Measurements from ENCODE around the gene HUWE1. TPM values are rescaled to one million over a fixed set of nuclear protein-coding genes. Genes with fewer than 3 reads are reported as not detected.
A peak's percentile ranks its signal among the peaks of the same experiment; 100 is the strongest.

Gene HUWE1
- total RNA-seq, 3 donors from 2014 or later, result 136 to 200 (median 152) TPM

- ATAC-seq, result no peak
- intact Hi-C loops (cut with DNase I, micrococcal nuclease), result no loop called here
- Histone ChIP-seq H3K4me3 (no peak overlapping the region), H3K4me1 (ENCODE audit: low read depth) (no peaks in the 10 kb centered on the region), H3K9me3 (no peaks in the 10 kb centered on the region), H3K36me3 (ENCODE audit: low read depth) (no peaks in the 10 kb centered on the region)
- DNase-seq, result no peak
- TF ChIP-seq, protein P1, sequence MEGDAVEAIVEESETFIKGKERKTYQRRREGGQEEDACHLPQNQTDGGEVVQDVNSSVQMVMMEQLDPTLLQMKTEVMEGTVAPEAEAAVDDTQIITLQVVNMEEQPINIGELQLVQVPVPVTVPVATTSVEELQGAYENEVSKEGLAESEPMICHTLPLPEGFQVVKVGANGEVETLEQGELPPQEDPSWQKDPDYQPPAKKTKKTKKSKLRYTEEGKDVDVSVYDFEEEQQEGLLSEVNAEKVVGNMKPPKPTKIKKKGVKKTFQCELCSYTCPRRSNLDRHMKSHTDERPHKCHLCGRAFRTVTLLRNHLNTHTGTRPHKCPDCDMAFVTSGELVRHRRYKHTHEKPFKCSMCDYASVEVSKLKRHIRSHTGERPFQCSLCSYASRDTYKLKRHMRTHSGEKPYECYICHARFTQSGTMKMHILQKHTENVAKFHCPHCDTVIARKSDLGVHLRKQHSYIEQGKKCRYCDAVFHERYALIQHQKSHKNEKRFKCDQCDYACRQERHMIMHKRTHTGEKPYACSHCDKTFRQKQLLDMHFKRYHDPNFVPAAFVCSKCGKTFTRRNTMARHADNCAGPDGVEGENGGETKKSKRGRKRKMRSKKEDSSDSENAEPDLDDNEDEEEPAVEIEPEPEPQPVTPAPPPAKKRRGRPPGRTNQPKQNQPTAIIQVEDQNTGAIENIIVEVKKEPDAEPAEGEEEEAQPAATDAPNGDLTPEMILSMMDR (IDR thresholded peaks at IDR 0.05), result no peak
Measured at GRCh38 chrX:53704294-53704693, 17.8 kb upstream of the HUWE1 start.

DNA sequence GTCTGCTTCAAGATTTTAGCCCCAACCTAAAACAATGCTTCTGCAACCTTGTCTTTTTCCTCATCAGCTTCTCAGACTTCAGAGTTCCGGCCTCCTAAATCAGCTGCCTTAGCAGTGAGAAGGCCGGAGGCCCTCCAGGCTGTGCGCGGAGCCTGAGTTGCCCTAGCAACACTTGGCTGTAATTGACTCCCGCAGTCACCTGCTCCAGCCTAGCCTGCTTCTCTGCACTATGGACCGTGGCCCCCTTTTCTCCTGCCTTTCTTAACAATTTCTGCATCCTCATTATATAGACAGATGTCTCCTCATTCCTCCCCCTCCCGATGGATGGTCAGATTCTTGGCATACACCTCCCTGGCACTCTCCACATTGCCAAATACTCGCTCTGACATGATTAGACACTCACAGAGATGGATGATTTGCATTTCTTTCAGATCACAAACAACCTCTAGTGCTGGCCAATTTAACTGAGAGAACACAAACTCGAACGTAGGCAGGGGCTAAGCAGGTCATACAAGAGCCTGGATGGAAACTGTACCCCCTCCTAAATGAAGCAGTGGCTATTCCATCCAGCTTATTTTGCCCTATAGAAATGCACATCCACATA lies 9.5 kb upstream of the HUWE1 start:
- intact Hi-C loops (cut with DNase I, micrococcal nuclease), result no loop called here
- TF ChIP-seq, protein P1 (IDR thresholded peaks at IDR 0.05), result no peak
- no peaks in the 10 kb centered on the region for H3K4me1 ChIP-seq (ENCODE audit: low read depth)
- DNase-seq (no peak), ATAC-seq (no peak)
- no peaks in the 10 kb centered on the region for H3K36me3 ChIP-seq (ENCODE audit: low read depth)
- no peak overlapping the region for H3K4me3 ChIP-seq
- H3K9me3 ChIP-seq, result no peaks in the 10 kb centered on the region

DNA sequence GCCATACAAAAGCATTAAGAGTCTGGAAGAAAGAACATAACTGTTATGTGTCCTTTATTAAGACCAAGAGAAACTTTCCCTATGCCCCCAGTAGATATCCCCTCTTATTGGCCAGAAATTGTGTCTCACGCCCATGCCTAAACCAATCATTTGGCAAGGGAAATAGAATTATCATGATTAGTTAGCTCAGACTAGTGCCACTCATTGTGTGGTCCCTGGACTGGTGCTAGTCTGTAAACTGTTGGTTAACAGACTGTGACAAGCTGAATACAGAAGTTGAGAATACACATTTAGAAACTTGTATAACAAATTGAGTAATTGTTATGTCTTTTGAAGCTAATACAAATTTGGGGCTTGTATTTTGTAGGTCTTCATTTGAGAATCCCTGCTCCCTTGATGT lies 8.1 kb upstream of the HUWE1 start:
- no peak for ATAC-seq
- TF ChIP-seq, protein P1 (IDR thresholded peaks at IDR 0.05), result no peak
- intact Hi-C loops (cut with DNase I, micrococcal nuclease), result no loop called here
- no peak for DNase-seq
- Histone ChIP-seq H3K4me1 (ENCODE audit: low read depth) (no peaks in the 10 kb centered on the region), H3K36me3 (ENCODE audit: low read depth) (no peaks in the 10 kb centered on the region), H3K4me3 (no peak overlapping the region), H3K9me3 (no peaks in the 10 kb centered on the region)

DNA sequence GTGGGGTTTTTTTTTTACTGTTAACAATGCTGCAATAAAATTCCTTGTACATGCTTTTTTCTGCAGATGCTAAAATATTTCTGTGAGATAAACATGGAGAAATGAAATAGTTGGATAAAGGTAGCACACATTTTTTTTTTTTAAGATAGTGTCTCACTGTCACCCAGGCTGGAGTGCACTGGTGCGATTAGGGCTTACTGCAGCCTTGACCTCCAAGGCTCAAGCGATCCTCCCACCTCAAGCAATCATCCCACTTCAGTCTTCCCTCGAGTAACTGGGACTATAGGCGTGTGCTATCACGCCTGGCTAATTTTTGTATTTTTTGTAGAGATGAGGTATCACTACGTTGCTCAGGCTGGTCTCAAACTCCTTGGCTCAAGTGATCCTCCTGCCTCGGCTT lies 1.8 kb upstream of the HUWE1 start:
- no peaks in the 10 kb centered on the region for H3K9me3 ChIP-seq
- TF ChIP-seq, protein P1 (IDR thresholded peaks at IDR 0.05), result no peak
- no peaks in the 10 kb centered on the region for H3K36me3 ChIP-seq (ENCODE audit: low read depth)
- DNase-seq (no peak), ATAC-seq (no peak)
- intact Hi-C loops (cut with DNase I, micrococcal nuclease), result no loop called here
- H3K4me3 ChIP-seq, result no peak overlapping the region
- peaks cover 6% of the 10 kb centered on the region for H3K4me1 ChIP-seq (ENCODE audit: low read depth)

- TF ChIP-seq, protein P1 (IDR thresholded peaks at IDR 0.05), result no peak
- intact Hi-C loops (cut with DNase I, micrococcal nuclease), result no loop called here
- no peaks in the 10 kb centered on the region for H3K36me3 ChIP-seq (ENCODE audit: low read depth)
- H3K4me3 ChIP-seq, result peak overlapping the region; percentile 56
- ATAC-seq (no peak), DNase-seq (no peak)
- peaks cover 6% of the 10 kb centered on the region for H3K4me1 ChIP-seq (ENCODE audit: low read depth)
- no peaks in the 10 kb centered on the region for H3K9me3 ChIP-seq
Measured at GRCh38 chrX:53685711-53686110, 808 bp downstream of the HUWE1 start.

Data from mucosa of descending colon (tissue), 3 donors.